Aorta (tissue), 5 donors: Measurements from ENCODE around the gene APOL1. TPM values are rescaled to one million over a fixed set of nuclear protein-coding genes. Genes with fewer than 3 reads are reported as not detected.
"Not testable (repeated sequence)": the region's sequence is repeated elsewhere in the genome, so short reads cannot be mapped to it uniquely, and the experiment has no call there.

Experiments used
- ATAC-seq: fragments of 200-7000 bp; cut with Tn5 transposase; one replicate; pipeline ENCODE4 v1.9.1; 2022; ENCODE audit warnings: moderate library complexity; ENCODE audit not compliant: low FRiP score
- DNase-seq, 2 donors: peaks; one replicate each; pipeline ENCODE4 v3.0.0-alpha.2; 2020
- H3K27ac ChIP-seq, 2 donors: one replicate each; pipeline ENCODE4 v1.5.1; 2013; ENCODE audit warnings: low read length in 2 of 2, mild to moderate bottlenecking in 2 of 2, moderate library complexity in 2 of 2, control low read depth in 1 of 2, inconsistent platforms in 1 of 2, low read depth in 1 of 2
- H3K27me3 ChIP-seq, 2 donors: one replicate each; pipeline ENCODE4 v1.6.1; 2013; ENCODE audit warnings: control low read depth in 1 of 2, low read length in 1 of 2, mild to moderate bottlenecking in 1 of 2, moderate library complexity in 1 of 2; ENCODE audit not compliant: insufficient read depth in 2 of 2, control insufficient read depth in 1 of 2
- H3K36me3 ChIP-seq, 2 donors: one replicate each; pipeline ENCODE4 v1.6.1; 2013; ENCODE audit warnings: control low read depth in 1 of 2, low read length in 1 of 2, mild to moderate bottlenecking in 1 of 2; ENCODE audit not compliant: insufficient read depth in 2 of 2, control insufficient read depth in 1 of 2
- H3K4me1 ChIP-seq, 2 donors: one replicate each; pipeline ENCODE4 v1.6.1; 2013; ENCODE audit warnings: low read length in 2 of 2, control low read depth in 1 of 2, mild to moderate bottlenecking in 1 of 2, moderate library complexity in 1 of 2; ENCODE audit not compliant: insufficient read depth in 2 of 2, control insufficient read depth in 1 of 2
- H3K4me3 ChIP-seq, 2 donors: one replicate each; pipeline ENCODE4 v1.5.1; 2013; ENCODE audit warnings: low read length in 2 of 2, control low read depth in 1 of 2, mild to moderate bottlenecking in 1 of 2
- H3K9me3 ChIP-seq: one replicate; pipeline ENCODE4 v1.6.1; 2013; ENCODE audit warnings: mild to moderate bottlenecking, low read length; ENCODE audit not compliant: control insufficient read depth
- WGBS, 2 donors: extraction: QIAGEN DNeasy Blood & Tissue Kit; methylation state at CpG; one replicate each; pipeline ENCODE4 v1.1.7; 2013; 5-methylcytosine and 5-hydroxymethylcytosine counted together
- intact Hi-C, 2 donors: fragments of 100-400 bp; cut with DNase I; formaldehyde crosslinking; loops; one replicate each; pipeline versions ENCODE4 v1.14.2 to v1.15.0; 2022
- polyA plus RNA-seq, 2 donors: library from polyadenylated mRNA; stranded (reverse); fragments of 200-250 nt; gene quantifications; one replicate each; pipeline ENCODE4 v1.2.3, GENCODE V29; 2013
- total RNA-seq, 2 donors: library from RNA; stranded (reverse); fragmentation: NEBNext Ultra II Directional; extraction: Animal tissue kit (Norgen Biotek cat#: 25700); gene quantifications; one replicate each; pipeline ENCODE4 v1.2.1, GENCODE V29; 2021
- donor health status: healthy with polysubstance abuse.
- donor health status: Bipolar disorder and iron deficiency.
- donor health status: DM: no; HTN: no; CAD: no.
- donor health status: DM: no; HTN: no; CAD: no.
- donor health status: DM: yes; HTN: yes; CAD: no.

APOL1 gene
- total and polyA plus RNA-seq, 4 donors = 14.1 to 74.0 (median 43.2) TPM

DNA sequence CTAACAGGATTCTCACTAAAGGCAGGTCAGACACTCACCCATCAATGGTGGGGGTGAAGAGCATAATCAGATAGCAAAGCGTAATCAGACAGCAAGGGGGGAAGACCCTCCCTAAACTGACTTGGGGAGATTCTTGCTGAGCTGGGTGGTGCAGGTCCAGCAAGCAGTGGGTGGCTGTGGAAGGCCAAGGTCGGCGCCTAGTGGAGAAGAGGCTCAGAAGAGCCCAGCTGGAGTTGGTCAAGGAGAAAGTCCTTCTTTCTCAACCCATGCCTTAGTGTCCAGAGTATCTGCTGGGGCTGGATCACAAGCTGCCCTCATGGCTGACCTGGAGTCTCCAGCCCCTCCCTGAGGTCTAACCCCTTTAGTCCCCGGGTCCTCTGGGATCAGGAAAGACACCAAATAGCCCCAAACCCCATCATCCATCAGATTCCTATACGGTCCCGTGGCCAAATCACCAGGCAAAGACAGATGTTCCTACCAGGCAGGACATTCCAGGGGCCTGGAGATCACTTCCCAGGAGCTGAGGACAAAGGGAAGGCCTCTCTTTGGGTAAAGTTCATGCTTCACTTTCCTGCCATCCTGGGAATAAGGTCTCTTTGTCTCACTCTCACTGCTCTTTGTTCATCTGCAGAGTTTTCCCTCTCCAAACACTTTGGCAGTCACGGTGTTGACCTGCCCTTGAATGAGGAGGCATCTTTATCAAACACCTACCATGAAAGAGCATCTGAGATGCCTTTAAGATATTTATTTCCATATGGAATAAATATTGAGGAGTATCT lies 11.1 kb downstream of the APOL1 start:
- ATAC-seq = not testable (repeated sequence)

DNA sequence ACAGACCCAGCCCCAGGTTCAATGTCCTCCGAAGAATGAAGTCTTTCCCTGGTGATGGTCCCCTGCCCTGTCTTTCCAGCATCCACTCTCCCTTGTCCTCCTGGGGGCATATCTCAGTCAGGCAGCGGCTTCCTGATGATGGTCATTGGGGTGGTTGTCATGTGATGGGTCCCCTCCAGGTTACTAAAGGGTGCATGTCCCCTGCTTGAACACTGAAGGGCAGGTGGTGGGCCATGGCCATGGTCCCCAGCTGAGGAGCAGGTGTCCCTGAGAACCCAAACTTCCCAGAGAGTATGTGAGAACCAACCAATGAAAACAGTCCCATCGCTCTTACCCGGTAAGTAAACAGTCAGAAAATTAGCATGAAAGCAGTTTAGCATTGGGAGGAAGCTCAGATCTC lies 14.1 kb downstream of the APOL1 start:
- no peaks in the 10 kb centered on the region for H3K4me1 ChIP-seq
- intact Hi-C loops = no loop called here
- H3K9me3 ChIP-seq = no peaks in the 10 kb centered on the region
- H3K27ac ChIP-seq = no peak overlapping the region
- 94 to 95% methylated on average over 4 of the region's 4 CpGs for WGBS, 2 donors
- DNase-seq (no peak), ATAC-seq (no peak)
- H3K4me3 ChIP-seq = no peak overlapping the region
- no peaks in the 10 kb centered on the region for H3K27me3 ChIP-seq
- no peaks in the 10 kb centered on the region for H3K36me3 ChIP-seq

More for the DNA sequence above, 11.1 kb downstream of the APOL1 start:
- intact Hi-C loops, H3K9me3 ChIP-seq, H3K36me3 ChIP-seq, H3K27ac ChIP-seq, H3K4me3 ChIP-seq, DNase-seq, H3K27me3 ChIP-seq, H3K4me1 ChIP-seq: not testable (repeated sequence)
- WGBS, 2 donors = 86 to 91% methylated on average over 7 of the region's 7 CpGs

DNA sequence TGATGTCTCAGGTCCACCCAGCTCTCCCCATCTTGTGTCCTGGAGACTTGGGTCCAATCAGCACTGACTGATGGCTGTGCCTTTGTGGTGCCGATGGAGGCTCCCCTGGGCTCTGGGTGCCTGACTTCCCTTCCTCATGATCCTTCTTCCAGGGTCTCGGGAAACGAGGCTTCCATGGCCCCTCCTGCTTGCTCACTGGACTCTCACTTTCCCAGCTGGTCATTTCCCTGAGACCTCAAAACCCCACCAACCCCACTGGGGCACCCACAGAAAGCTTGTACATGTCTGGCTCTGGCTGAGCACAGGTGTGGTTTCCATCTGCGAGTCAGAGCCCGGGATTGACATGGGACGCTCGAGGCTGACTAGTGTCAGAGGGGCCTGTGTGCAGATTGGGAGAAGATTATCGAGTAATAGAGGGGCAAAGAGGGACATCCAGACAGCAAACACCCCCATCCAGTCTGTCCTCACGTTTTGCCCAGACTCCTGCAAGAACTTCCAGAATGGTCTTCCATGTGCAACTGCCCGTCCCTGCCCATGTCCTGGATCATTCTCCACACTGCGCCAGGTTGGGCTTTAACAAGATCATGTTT lies 15.1 kb downstream of the APOL1 start:
- no peak for DNase-seq

DNA sequence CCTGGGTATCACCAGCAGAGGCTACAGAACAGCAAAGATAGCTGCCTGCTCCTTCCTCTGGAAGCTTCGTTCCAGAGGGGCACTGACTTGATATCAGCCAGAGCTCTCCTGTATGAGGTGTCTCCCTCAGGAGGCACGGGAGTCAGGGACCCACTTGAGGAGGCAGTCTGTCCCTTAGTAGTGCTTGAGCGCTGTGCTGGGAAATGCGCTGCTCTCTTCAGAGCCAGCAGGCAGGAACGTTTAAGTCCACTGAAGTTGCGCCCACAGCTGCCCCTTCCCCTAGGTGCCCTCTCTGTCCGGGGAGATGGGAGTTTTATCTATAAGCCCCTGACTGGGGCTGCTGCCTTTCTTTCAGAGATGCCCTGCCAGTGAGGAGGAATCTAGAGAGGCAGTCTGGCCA lies 18.3 kb downstream of the APOL1 start:
- 82 to 87% methylated on average over 7 of the region's 7 CpGs for WGBS, 2 donors
- ATAC-seq, H3K4me1 ChIP-seq, DNase-seq, H3K9me3 ChIP-seq, H3K27me3 ChIP-seq, H3K27ac ChIP-seq, intact Hi-C loops, H3K4me3 ChIP-seq, H3K36me3 ChIP-seq: not testable (repeated sequence)

More for the DNA sequence above, 15.1 kb downstream of the APOL1 start:
- no peaks in the 10 kb centered on the region for H3K9me3 ChIP-seq
- no peak overlapping the region for H3K27ac ChIP-seq
- H3K4me3 ChIP-seq = no peak overlapping the region
- H3K36me3 ChIP-seq = no peaks in the 10 kb centered on the region
- intact Hi-C loops = no loop called here
- no peaks in the 10 kb centered on the region for H3K27me3 ChIP-seq
- 93 to 94% methylated on average over 11 of the region's 11 CpGs for whole genome bisulfite sequencing, 2 donors
- ATAC-seq = no peak
- no peaks in the 10 kb centered on the region for H3K4me1 ChIP-seq

DNA sequence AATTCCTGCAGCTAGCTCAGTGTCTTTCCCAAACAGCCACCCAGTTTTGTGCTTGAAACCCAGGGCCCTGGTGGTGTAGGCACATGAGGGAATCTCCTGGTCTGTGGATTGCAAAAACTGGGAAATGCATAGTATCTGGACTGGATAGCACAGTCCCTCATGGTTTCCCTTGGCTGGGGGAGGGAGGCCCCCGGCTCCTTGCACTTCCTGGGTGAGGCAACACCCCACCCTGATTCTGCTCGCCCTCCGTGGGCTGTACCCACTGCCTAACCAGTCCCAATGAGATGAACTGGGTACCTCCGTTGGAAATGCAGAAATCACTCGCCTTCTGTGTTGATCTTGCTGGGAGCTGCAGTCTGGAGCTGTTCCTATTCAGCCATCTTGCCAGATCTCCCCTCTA lies 19.0 kb downstream of the APOL1 start:
- ATAC-seq, H3K27ac ChIP-seq, DNase-seq, H3K27me3 ChIP-seq, H3K9me3 ChIP-seq, intact Hi-C loops, H3K4me1 ChIP-seq, H3K36me3 ChIP-seq, H3K4me3 ChIP-seq: not testable (repeated sequence)
- WGBS, 2 donors = 90 to 91% methylated on average over 5 of the region's 5 CpGs

DNA sequence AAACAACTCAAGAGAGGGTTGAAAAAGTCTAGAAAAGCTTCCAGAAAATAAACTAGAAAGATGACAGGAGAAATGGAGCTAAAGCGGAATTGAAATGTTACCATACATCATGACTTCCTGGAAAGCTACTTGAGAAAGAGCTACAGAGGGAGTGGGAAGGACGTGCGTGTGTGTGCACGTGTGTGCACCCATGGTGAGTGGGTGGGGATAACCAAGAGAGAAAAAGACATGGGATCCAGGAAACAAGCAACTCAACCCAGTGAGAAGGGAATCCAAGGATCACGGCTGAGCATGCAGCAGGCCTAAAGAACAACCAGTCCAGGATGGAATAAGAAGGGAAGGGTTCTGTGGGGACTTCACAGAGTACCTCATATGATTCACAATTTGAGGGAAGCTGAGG lies 21.6 kb downstream of the APOL1 start:
- H3K36me3 ChIP-seq = no peaks in the 10 kb centered on the region
- DNase-seq (no peak), ATAC-seq (no peak)
- intact Hi-C loops = no loop called here
- H3K27me3 ChIP-seq = no peaks in the 10 kb centered on the region
- whole genome bisulfite sequencing, 2 donors = 69 to 71% methylated on average over 5 of the region's 5 CpGs
- H3K4me3 ChIP-seq = no peak overlapping the region
- no peaks in the 10 kb centered on the region for H3K9me3 ChIP-seq
- no peak overlapping the region for H3K27ac ChIP-seq
- no peaks in the 10 kb centered on the region for H3K4me1 ChIP-seq

DNA sequence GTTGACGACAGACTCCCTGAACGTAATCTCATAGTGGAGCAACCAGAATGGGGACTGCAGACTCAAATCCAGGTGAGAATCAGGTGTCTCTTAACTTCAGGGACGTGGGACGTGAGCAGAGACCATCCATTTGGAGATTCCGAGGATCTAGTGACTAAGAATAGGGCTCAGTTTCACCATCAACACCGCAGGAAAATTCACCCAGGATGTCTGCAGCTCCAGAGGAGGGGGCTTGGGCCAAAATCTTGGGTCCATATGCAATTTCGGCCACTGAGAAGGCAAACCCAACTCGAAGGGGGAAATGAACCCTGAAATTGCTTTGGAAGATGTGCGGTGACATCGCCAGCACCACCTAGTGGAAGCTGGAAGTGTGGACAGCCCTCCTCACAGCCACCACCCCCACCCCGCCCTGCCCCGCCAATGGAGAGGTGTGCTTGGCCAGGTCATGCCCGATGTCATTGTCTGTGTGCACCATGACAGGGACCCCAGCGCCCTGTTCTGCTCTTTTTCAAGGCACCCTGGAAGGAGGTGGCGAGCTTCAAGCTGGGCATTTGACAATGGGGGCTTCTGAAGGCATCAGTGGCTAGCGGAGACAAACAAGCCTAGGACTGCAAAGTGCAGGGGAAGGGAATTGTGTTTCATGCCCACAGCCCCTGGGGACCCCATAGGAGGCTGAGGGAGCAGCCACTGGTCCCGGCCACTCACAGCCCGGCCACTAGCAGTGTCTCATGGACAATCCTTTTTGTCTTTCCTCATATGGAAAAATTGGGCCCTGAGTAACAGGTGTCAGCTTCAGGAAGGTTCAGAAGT lies 24.8 kb downstream of the APOL1 start:
- Histone ChIP-seq H3K9me3 (no peaks in the 10 kb centered on the region), H3K36me3 (peaks cover 0 to 5% of the 10 kb centered on the region in 2 donors), H3K4me3 (no peak overlapping the region), H3K4me1 (no peaks in the 10 kb centered on the region), H3K27ac (no peak overlapping the region), H3K27me3 (no peaks in the 10 kb centered on the region)
- 20 to 23% methylated on average over 18 of the region's 18 CpGs for WGBS, 2 donors
- ATAC-seq = peak; percentile 67
- intact Hi-C loops = loop anchor here in 1 of 2 donors (5.0 kb wide), 1 partner anchor 80 kb away; no protein-coding TSS in a partner anchor
- peak; percentile 56 to 71 for DNase-seq

DNA sequence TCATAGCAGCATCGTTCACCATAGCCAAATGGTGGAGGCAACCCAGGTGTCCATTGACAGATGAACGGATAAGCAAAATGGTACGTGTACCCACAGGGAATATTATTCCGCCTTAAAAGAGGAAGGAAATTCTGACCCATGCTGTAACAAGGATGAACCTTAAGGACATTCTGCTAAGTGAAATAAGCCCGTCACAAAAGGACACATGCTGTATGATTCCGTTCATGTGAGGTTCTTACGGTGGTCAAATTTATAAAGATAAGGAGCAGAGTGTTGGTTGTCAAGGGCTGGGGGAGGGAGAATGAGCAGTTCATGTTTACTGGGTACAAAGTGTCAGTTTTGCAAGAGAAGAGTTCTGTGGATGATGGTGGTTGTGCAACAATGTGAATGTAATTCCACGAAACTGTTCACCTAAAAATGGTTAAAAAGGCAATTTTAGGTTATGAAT lies 26.3 kb downstream of the APOL1 start:
- Histone ChIP-seq H3K36me3 (peaks cover 0 to 10% of the 10 kb centered on the region in 2 donors), H3K4me3 (no peak overlapping the region), H3K27ac (no peak overlapping the region), H3K4me1 (no peaks in the 10 kb centered on the region), H3K27me3 (no peaks in the 10 kb centered on the region), H3K9me3 (no peaks in the 10 kb centered on the region)
- intact Hi-C loops = loop anchor here in 1 of 2 donors (5.0 kb wide), 1 partner anchor 82 kb away; no protein-coding TSS in a partner anchor
- no peak for ATAC-seq
- WGBS, 2 donors = 71 to 79% methylated on average over 8 of the region's 8 CpGs
- DNase-seq = peak in 1 of 2 donors; percentile 8
